ENCODE data around the gene FOXO1. TPM values are rescaled to one million over a fixed set of nuclear protein-coding genes. Genes with fewer than 3 reads are reported as not detected.

Gene FOXO1
- total RNA-seq, 1 experiment from 2014 or later: 12.2 TPM

- no peak for TF ChIP-seq REST (IDR thresholded peaks at IDR 0.05; ENCODE audit: low read depth)
- no peak for TF ChIP-seq SIN3A (IDR thresholded peaks at IDR 0.05; ENCODE audit: low read depth)
- TF ChIP-seq ZBTB33 (IDR thresholded peaks at IDR 0.05; ENCODE audit: extremely low read depth, insufficient replicate concordance, low read length): no peak
These were observed 100.9 kb downstream of the FOXO1 start (continued) for GRCh38 chr13:40565282-40566148.

DNA sequence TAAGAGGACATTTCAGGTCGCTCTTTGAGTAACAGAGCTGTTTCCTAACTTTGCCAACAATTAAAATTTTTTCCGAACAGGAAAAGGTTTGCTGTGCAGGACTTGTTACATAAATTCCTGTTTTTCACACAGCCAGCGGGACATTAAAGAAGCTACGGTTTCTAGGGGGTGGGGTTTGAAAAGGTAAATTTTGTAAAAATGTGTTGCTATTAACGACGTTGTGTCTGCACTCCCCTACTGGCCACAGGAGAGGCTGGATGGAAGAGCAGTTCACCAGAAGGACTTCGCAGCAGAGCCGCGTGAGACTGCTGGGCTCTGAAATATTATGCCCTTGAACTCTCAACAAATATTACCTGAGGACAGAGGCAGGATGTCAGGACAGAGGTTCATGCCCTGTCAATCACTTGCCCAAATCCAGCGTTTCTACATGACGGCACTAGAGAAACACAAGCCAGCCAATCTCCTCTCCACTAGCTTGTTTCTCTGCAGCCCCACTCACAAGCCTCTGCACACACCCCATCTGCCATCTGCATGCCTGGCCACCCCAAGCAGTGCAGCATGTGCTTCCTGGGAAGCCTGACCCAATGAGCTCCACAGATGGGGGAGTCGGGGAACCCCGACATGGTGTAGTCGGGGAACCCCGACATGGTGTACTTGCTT is 102.0 kb downstream of the FOXO1 start:
- ATAC-seq (no peak), DNase-seq (ENCODE audit: low read depth, low spot score) (no peak)
- Histone ChIP-seq H3K9me2 (ENCODE audit: insufficient read depth) (no peaks in the 10 kb centered on the region), H3K36me3 (ENCODE audit: control insufficient read depth in 1 of 2, insufficient read depth in 2 of 2, low read length in 2 of 2) (no peaks in the 10 kb centered on the region), H3K79me2 (ENCODE audit: insufficient read depth, low read length) (0 out of 2 replicates have a peak, but pooled peaks cover 3% of the 10 kb centered on the region), H3K27ac (ENCODE audit: low read depth, low read length) (no peak overlapping the region), H4K20me1 (ENCODE audit: insufficient read depth) (no peaks in the 10 kb centered on the region), H3K9me3 (ENCODE audit: control insufficient read depth in 1 of 2, insufficient read depth in 1 of 2, low read depth in 1 of 2, low read length in 2 of 2) (no peaks in the 10 kb centered on the region), H3K9ac (ENCODE audit: low read length) (no peak overlapping the region), H3K4me1 (ENCODE audit: control insufficient read depth in 1 of 2, insufficient read depth in 2 of 2, low read length in 2 of 2) (no peaks in the 10 kb centered on the region), H3K4me2 (ENCODE audit: low read length) (no peak overlapping the region), H3K27me3 (ENCODE audit: insufficient read depth, low read length) (no peaks in the 10 kb centered on the region), H2AFZ (ENCODE audit: low read depth, low read length, poor library complexity, severe bottlenecking) (no peak overlapping the region), H3K4me3 (replicated peaks in 1 of 2; ENCODE audit: low read depth in 1 of 2, low read length in 2 of 2) (no peak overlapping the region)
- intact Hi-C loops (cut with micrococcal nuclease): no loop called here
- ChIA-PET RAD21 (ENCODE audit: low non-redundant PET in 1 of 2, low total read pairs in 2 of 2, uncharacterized antibody in 2 of 2, unreplicated experiment in 2 of 2) (no interaction called here), CTCF (interaction anchor here (0.5 kb wide), 1 partner anchor 478 kb away, joined by 3 read pairs; no protein-coding TSS in a partner anchor), POLR2A (no interaction called here)
- no peak for TF ChIP-seq ZFX (IDR thresholded peaks at IDR 0.05)
- TF ChIP-seq EGR1 (IDR thresholded peaks at IDR 0.05; ENCODE audit: low read depth): no peak
- no peak for TF ChIP-seq SP1 (IDR thresholded peaks at IDR 0.05; ENCODE audit: low read depth)
- no peak for TF ChIP-seq SIN3A (IDR thresholded peaks at IDR 0.05; ENCODE audit: low read depth)
- TF ChIP-seq CBX3 (IDR thresholded peaks at IDR 0.05; ENCODE audit: low read depth): no peak
- no peak for TF ChIP-seq CEBPB (IDR thresholded peaks at IDR 0.05; ENCODE audit: low read depth)
- TF ChIP-seq, protein P1, sequence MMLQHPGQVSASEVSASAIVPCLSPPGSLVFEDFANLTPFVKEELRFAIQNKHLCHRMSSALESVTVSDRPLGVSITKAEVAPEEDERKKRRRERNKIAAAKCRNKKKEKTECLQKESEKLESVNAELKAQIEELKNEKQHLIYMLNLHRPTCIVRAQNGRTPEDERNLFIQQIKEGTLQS (IDR thresholded peaks at IDR 0.05): no peak
- TF ChIP-seq JUND (IDR thresholded peaks at IDR 0.05): no peak
- TF ChIP-seq EZH2phosphoT487 (IDR thresholded peaks at IDR 0.05; ENCODE audit: borderline replicate concordance): no peak
- TF ChIP-seq RAD21 (IDR thresholded peaks at IDR 0.05; ENCODE audit: low read depth): no peak
- no peak for TF ChIP-seq EZH2 (IDR thresholded peaks at IDR 0.05)
- TF ChIP-seq FOSL1 (IDR thresholded peaks at IDR 0.05; ENCODE audit: low read depth): no peak
- TF ChIP-seq POLR2A (IDR thresholded peaks at IDR 0.05; ENCODE audit: borderline replicate concordance, extremely low read depth, insufficient read depth, insufficient read length): no peak
- TF ChIP-seq, protein P2, sequence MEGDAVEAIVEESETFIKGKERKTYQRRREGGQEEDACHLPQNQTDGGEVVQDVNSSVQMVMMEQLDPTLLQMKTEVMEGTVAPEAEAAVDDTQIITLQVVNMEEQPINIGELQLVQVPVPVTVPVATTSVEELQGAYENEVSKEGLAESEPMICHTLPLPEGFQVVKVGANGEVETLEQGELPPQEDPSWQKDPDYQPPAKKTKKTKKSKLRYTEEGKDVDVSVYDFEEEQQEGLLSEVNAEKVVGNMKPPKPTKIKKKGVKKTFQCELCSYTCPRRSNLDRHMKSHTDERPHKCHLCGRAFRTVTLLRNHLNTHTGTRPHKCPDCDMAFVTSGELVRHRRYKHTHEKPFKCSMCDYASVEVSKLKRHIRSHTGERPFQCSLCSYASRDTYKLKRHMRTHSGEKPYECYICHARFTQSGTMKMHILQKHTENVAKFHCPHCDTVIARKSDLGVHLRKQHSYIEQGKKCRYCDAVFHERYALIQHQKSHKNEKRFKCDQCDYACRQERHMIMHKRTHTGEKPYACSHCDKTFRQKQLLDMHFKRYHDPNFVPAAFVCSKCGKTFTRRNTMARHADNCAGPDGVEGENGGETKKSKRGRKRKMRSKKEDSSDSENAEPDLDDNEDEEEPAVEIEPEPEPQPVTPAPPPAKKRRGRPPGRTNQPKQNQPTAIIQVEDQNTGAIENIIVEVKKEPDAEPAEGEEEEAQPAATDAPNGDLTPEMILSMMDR (IDR thresholded peaks at IDR 0.05 in 2 of 3, conservative IDR thresholded peaks at IDR 0.05 in 1 of 3; ENCODE audit: borderline replicate concordance in 1 of 3, insufficient read depth in 1 of 3, low read depth in 2 of 3, low read length in 2 of 3): no peak
- no TSS peak for BruUV-seq (replicated peaks)

Data from HCT116 (cell line).